ENCODE measurements around the gene SOAT1. TPM values are rescaled to one million over a fixed set of nuclear protein-coding genes. Genes with fewer than 3 reads are reported as not detected.
A peak's percentile ranks its signal among the peaks of the same experiment; 100 is the strongest.

SOAT1 gene
- total and polyA plus RNA-seq, 12 donors = 36.9 to 803 (median 239) TPM

DNA sequence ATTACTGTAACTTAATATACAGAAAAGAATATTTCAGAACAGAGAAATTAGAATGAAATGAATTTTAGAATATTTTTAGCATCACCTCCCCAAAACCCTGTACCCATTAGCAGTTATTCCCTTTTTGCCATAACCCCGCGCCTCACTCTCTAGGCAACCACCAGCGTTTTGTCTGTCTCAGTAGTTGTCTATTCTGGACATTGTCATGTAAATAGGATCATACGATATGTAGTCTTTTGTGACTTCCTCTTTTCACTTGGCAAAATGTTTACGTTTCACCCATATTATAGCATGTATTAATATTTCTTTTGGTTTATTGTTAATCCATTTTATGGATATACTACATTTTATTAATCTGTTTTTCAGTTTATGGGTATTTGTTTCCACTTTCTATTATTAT, 24.9 kb downstream of the SOAT1 start:
- Histone ChIP-seq H3K27me3 (no peaks in the 10 kb centered on the region), H3K4me3 (no peak overlapping the region), H3K4me1 (replicated peaks in 1 of 2) (peaks cover 17 to 33% of the 10 kb centered on the region in 2 donors), H3K36me3 (replicated peaks in 1 of 2) (no peaks in the 10 kb centered on the region), H3K9me3 (replicated peaks in 1 of 3) (no peaks in the 10 kb centered on the region), H3K27ac (no peak overlapping the region)
- WGBS, 4 donors = 72 to 81% (median 77%) methylated on average over 5 of the region's 5 CpGs
- DNase-seq = no peak
- intact Hi-C loops (cut with DNase I) = no loop called here
- TF ChIP-seq, protein P1, sequence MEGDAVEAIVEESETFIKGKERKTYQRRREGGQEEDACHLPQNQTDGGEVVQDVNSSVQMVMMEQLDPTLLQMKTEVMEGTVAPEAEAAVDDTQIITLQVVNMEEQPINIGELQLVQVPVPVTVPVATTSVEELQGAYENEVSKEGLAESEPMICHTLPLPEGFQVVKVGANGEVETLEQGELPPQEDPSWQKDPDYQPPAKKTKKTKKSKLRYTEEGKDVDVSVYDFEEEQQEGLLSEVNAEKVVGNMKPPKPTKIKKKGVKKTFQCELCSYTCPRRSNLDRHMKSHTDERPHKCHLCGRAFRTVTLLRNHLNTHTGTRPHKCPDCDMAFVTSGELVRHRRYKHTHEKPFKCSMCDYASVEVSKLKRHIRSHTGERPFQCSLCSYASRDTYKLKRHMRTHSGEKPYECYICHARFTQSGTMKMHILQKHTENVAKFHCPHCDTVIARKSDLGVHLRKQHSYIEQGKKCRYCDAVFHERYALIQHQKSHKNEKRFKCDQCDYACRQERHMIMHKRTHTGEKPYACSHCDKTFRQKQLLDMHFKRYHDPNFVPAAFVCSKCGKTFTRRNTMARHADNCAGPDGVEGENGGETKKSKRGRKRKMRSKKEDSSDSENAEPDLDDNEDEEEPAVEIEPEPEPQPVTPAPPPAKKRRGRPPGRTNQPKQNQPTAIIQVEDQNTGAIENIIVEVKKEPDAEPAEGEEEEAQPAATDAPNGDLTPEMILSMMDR (IDR thresholded peaks at IDR 0.05) = no peak
- no peak for TF ChIP-seq POLR2A (IDR thresholded peaks at IDR 0.05)

DNA sequence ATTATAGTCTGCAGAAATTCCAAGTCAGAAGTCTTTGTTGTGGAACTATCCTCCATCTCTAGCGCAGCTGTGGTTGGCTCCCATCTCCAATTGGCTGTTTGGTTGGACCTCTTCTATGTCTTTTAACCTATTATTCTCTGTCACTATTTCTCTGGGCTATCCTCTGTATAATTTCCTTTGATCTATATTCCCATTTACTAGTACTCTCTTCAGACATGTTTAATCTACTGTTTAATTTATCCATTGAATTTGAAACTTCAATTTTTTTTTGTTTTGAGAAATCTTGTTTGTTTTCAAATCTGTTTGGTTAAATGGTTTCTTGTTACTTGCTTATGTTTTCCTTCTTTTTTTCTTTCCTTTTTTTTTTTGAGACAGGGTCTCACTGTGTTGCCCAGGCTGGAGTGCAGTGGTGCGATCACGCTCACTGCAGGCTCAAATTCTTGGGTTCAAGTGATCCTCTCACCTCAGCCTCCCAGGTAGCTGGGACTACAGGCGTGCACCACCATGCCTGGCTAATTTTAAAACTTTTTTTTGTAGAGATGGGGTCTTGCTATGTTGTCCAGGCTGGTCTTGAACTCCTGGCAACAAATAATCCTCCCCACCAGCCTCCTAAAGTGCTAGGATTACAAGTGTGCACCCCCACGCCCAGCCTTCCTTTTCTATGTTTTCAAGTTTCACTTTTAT, 28.1 kb downstream of the SOAT1 start:
- H3K9me3 ChIP-seq (replicated peaks in 1 of 3) = no peaks in the 10 kb centered on the region
- peaks cover 0 to 5% of the 10 kb centered on the region in 2 donors for H3K36me3 ChIP-seq (replicated peaks in 1 of 2)

DNA sequence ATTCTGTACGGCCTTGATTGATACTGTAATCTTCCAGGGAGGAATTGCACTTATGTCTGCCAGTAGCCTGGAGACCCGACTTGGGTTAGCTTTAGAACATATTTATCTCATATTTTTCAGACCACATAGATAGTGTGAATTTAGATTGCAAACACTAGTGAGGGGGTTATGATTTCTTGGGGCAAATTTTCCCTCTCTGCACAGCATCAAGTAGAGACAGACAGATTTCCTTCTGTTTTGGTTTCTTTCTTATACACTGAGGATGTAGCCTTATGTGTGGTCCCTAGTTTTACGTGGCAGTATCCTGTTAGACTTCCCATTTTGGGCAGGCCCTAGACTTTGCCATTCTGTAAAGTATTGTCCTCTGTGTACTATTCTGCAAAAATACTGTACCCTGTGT, 29.0 kb downstream of the SOAT1 start:
- no peaks in the 10 kb centered on the region for H3K9me3 ChIP-seq (replicated peaks in 1 of 3)
- H3K27ac ChIP-seq = peak overlapping the region; percentile 38 to 77 (median 61)
- H3K4me1 ChIP-seq (replicated peaks in 1 of 2) = peaks cover 28 to 53% of the 10 kb centered on the region in 2 donors
- DNase-seq = no peak
- H3K4me3 ChIP-seq = no peak overlapping the region
- intact Hi-C loops (cut with DNase I) = no loop called here
- H3K36me3 ChIP-seq (replicated peaks in 1 of 2) = peaks cover 0 to 5% of the 10 kb centered on the region in 2 donors
- H3K27me3 ChIP-seq = no peaks in the 10 kb centered on the region
- TF ChIP-seq, protein P1 (IDR thresholded peaks at IDR 0.05) = no peak
- no peak for TF ChIP-seq POLR2A (IDR thresholded peaks at IDR 0.05)
- 29 to 36% (median 32%) methylated on average over 3 of the region's 3 CpGs for WGBS, 4 donors

More for the DNA sequence above, 28.1 kb downstream of the SOAT1 start:
- DNase-seq = no peak
- Histone ChIP-seq H3K27ac (peak overlapping the region in 3 of 5 donors; percentile 39 to 77 (median 61)), H3K4me1 (replicated peaks in 1 of 2) (peaks cover 21 to 44% of the 10 kb centered on the region in 2 donors), H3K27me3 (no peaks in the 10 kb centered on the region), H3K4me3 (no peak overlapping the region)
- no peak for TF ChIP-seq POLR2A (IDR thresholded peaks at IDR 0.05)
- TF ChIP-seq, protein P1 (IDR thresholded peaks at IDR 0.05) = no peak
- 91 to 96% (median 93%) methylated on average over 5 of the region's 5 CpGs for WGBS, 4 donors
- intact Hi-C loops (cut with DNase I) = no loop called here

DNA sequence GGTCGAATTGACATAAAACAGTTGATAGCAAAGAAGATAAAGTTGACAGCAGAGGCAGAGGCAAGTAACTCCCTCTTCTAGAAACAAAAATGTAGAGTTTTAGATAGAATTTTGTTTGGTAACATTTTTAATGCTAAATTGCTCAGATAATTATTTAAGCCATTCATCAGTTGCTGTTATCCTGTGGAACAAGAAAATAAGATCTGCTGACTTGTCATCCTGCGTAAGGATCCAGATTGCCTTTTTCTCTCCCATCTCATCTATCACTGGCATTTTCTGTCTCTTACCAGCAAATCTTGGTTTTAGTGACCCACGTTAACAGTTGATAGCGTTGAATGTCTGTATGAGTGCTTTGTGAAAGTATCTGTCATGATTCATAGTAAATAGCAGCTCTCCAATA, 29.8 kb downstream of the SOAT1 start:
- Histone ChIP-seq H3K4me3 (no peak overlapping the region), H3K27ac (peak overlapping the region in 4 of 5 donors; percentile 2 to 77 (median 64))
- 43 to 52% (median 45%) methylated on average over 4 of the region's 4 CpGs for WGBS, 4 donors

More for the DNA sequence above, 29.8 kb downstream of the SOAT1 start:
- intact Hi-C loops (cut with DNase I) = no loop called here
- Histone ChIP-seq H3K36me3 (replicated peaks in 1 of 2) (peaks cover 0 to 5% of the 10 kb centered on the region in 2 donors), H3K4me1 (replicated peaks in 1 of 2) (peaks cover 36 to 62% of the 10 kb centered on the region in 2 donors), H3K27me3 (no peaks in the 10 kb centered on the region), H3K9me3 (replicated peaks in 1 of 3) (no peaks in the 10 kb centered on the region)
- no peak for DNase-seq
- no peak for TF ChIP-seq POLR2A (IDR thresholded peaks at IDR 0.05)
- TF ChIP-seq, protein P1 (IDR thresholded peaks at IDR 0.05) = no peak
